DMS 273 (cell line): ENCODE measurements around the gene BICD1.

ENCODE experiments used
- DNase-seq: peaks from one replicate; lab custom pipeline; 2025; ENCODE audit not compliant: unreplicated experiment; lab: John Stamatoyannopoulos, UW

BICD1 gene

DNA sequence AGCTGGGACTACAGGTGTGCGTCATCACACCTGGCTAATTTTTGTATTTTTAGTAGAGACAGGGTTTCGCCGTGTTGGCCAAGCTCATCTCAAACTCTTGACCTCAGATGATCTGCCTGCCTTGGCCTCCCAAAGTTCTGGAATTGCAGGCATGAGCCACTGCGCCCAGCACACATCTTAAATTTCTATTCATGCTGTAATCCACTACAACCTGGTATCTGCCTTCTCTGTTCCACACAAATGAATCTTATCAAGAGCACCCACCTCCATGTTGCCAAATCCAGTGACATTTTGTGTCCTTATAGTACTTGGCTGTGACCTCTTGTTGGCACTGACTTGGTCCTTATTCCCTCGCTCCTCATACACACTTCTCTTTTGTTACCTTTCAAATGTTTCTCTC is 5.8 kb upstream of the BICD1 start:
- DNase-seq, result no peak

DNA sequence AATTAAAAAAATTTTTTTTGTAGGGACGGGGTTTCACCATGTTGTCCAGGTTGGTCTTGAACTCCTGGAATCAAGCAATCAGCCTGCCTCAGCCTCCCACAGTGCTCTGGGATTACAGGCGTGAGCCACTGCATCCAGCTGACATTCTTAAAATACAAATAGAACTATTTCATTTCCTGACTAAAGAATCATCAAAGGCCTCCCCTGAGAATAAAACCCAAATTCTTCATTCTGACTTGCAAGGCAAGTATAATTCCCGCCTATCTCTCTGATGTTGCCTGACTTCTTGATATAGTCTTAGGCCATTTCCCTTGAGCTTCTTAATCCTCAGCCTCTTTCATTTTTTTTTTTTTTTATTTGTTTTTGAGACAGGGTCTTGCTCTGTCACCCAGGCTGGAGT is 4.4 kb upstream of the BICD1 start:
- DNase-seq, result no peak

DNA sequence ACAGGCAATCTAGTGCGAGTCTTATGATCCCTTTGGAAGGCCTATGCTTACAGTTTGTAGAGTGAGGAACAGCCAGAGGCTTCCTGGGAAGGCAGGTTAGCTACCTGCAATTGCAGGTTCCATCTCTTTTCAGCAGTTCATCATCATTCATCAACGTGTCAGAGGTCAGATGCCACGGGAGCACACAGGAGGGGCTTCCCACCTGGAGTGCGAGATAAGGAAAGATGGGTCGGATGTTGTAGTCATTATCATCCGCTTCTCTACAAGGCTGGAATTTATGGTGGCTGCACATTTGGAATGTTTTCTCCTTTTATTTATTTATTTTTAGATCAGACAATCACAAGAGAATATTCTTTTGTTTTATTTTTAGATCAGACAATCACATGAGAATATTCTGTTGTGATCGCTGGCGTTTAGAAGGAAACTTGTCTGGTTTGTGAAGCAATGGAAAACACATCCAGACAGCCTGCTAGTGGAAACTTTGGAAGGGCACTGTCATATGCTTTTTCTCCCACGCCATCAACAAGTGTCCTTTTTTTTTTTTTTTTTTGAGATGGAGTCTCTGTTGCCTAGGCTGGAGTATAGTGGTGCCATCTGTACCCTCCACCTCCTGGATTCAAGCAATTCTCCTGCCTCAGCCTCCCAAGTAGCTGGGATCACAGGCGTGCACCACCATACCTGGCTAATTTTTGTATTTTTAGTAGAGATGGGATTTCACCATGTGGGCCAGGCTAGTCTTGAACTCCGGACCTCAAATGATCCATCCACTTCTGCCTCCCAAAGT is 1.9 kb upstream of the BICD1 start:
- no peak for DNase-seq

- DNase-seq, result no peak
Observed at GRCh38 chr12:32105986-32106516, 596 bp upstream of the BICD1 start.

GRCh38 chr12:32107359-32108267 is 966 bp downstream of the BICD1 start:
- DNase-seq, result peak; percentile 57

- DNase-seq, result no peak
Observed at GRCh38 chr12:32108787-32109186, 2.1 kb downstream of the BICD1 start.

DNA sequence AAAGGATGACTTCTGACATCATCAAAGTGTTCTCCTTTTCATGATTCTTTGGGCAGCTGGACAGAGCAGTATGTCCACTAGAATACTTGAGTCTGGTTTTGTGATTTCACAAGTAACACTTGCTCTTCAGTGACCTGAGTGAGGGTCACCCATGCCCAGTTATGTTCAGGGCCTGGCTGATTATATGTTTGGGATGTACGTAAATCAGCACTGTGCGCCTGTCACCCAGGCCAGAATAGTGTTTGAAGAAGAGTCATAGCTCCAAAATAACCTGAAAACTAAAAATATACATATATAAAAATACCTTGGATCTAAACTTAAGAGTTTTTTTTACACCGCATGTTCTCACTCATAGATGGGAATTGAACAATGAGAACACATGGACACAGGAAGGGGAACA is 3.8 kb downstream of the BICD1 start:
- DNase-seq, result no peak

GRCh38 chr12:32110942-32111341 is 4.3 kb downstream of the BICD1 start:
- DNase-seq, result no peak

GRCh38 chr12:32115404-32116104 is 8.9 kb downstream of the BICD1 start:
- DNase-seq, result peak; percentile 55

DNA sequence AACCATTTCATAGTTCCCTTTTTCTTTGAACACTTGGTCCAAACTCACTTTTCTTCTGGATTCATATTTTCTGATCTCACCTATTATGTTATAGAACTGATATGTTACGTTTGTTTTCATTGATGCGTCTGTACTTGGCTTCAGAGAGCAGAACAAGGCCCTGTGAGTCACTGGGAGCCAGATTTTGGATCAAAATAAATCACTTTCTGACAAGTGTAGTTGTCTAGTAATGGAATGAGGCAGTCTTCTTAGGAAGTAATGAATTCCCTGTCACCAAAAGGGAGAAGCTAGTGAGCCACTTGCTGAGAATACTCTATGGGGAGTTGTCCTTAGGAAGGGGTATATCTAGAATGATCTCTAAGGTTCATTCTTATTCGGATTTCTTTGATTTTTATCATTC is 10.2 kb downstream of the BICD1 start:
- no peak for DNase-seq

DNA sequence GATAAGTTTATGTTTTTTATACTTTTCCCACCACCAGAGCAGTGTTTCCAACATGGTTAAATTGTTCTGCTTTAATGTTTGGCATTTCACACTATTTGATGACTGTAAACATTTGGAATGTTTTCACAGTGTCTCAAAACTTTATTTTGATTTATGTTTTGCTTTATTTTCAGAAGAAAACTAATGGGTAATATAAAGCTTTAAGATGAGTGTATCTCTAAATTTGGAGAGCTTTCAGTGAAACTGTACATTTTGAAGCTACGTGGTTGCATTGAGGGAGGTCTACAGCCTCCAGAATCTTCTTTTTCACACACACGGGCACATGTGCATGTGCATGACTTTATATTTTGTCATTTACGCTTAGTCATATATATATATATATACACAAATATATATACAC is 10.7 kb downstream of the BICD1 start:
- DNase-seq, result no peak

GRCh38 chr12:32118806-32119205 is 12.2 kb downstream of the BICD1 start:
- no peak for DNase-seq

DNA sequence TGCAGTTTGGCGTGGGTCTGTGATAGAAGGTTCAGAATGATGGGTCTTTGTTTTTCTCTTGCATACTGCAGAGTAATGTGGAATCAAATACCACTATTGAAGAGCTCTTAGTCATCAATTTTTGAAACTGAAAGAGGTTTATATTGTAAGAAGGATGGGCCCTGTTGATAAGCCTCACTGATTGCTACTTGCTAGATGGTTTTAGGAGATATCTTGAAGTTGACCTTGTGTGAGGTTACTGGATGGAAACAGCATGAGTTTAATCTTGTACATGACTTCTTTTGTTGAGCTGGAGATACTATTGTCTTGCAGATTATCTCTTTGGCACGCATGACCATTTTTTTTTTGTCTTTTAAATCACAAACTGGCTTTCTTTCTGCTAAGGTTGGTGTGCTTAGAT is 13.8 kb downstream of the BICD1 start:
- no peak for DNase-seq

DNA sequence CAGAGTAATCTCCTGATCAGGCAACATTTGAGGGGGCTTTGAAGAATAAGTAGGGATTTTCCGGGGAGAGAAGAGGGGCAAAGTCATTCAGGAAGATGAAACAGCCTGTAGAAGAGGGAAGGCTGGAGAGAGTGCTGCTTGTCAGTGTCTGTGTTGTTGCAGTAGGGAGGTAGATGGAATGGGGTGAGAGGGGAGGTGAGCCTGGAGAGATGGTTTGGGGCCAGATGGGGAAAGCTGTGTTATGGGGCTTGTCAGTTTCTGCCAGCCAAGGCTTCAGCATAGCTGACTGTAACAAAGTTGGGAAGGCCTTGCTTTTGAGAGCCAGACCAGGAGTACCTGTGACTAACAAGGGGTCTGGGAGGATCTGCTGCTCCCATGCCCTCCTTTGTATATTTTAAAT is 18.0 kb downstream of the BICD1 start:
- peak; percentile 15 for DNase-seq

- no peak for DNase-seq
Observed at GRCh38 chr12:32125455-32126084, 18.9 kb downstream of the BICD1 start.

DNA sequence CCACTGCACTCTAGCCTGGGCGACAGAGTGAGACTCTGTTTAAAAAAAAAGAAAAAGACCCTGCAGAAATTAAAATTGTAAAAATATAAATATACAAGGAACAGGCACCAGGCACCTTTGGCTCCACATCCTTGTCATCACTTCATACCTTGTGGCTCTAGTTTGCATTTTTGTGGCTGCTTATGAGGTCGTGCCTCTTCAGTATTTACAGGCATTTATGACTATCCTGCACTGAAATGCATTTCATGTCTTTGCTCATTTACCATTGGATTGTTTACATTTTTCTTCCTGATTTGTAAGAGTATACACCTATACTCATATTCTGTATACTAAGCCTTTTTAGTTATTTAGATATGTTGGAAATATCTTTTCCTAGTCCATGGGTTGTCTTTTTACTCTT is 20.1 kb downstream of the BICD1 start:
- no peak for DNase-seq

DNA sequence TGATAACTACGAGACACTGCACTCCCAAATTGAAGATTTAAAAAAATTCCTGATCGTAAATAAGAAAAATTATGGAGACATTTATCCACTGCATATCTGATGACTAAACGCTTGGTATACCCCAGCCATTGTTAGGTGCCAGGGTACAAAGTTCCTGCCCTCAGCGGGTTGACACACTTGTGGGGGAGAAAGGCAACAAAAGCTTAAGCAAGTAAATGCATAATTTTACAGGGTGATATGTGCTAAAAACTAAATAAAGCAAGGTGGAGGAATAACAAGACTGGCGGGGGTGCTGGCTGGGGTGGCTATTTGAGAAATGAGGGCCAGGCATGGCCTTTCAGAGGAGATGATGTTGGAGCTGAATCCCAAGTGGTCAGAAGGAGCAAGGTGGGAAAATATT is 25.0 kb downstream of the BICD1 start:
- no peak for DNase-seq

GRCh38 chr12:32134101-32134888 is 27.6 kb downstream of the BICD1 start:
- DNase-seq, result peak; percentile 55

GRCh38 chr12:32135967-32136366 is 29.3 kb downstream of the BICD1 start:
- DNase-seq, result no peak

DNA sequence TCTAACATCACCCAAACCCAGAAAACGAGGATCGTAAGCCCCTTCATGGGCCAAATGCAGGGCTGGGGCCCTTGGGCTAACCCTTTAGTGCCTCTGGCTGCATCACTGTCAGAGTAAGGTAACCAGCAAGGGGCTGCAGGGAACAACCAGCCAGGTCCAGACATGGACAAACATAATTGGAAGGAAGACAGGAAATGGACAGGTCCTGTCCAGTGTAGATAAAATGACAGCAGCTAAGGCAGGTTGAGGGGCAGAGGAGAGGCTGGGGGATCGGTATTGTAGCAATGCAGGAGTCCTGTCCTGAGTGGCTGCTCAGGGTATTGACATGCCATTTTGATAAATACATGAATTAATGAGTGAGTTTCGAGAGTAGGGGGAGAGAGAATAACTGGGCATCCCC is 29.8 kb downstream of the BICD1 start:
- no peak for DNase-seq
